HEK293T (cell line): ENCODE measurements around the gene SPSB3.

Experiments
- CTCF ChIA-PET: fragments of 350-600 bp; formaldehyde crosslinking; extraction: SDS; loops from one replicate; lab custom pipeline; 2021; ENCODE audit warnings: antibody characterized with exemption, inconsistent platforms; lab: Yijun Ruan, JAX
- POLR2A ChIA-PET: fragments of 350-600 bp; formaldehyde crosslinking; extraction: SDS; loops from one replicate; lab custom pipeline; 2020; ENCODE audit warnings: antibody characterized with exemption, inconsistent platforms; lab: Yijun Ruan, JAX
- DNase-seq: peaks from one replicate; pipeline ENCODE4 v3.0.0; 2012; ENCODE audit warnings: mixed read lengths; ENCODE audit errors: extremely low spot score
- ARNT ChIP-seq: fragments of 450-650 bp; IDR thresholded peaks from 2 replicates; pipeline ENCODE4 v1.6.1; 2017; ENCODE audit warnings: mild to moderate bottlenecking
- BHLHE40 ChIP-seq: fragments of 450-650 bp; IDR thresholded peaks from 2 replicates; pipeline ENCODE4 v1.6.1; 2016; ENCODE audit warnings: mild to moderate bottlenecking, moderate library complexity, borderline replicate concordance
- CTBP1 ChIP-seq: fragments of 450-650 bp; IDR thresholded peaks from 2 replicates; pipeline ENCODE4 v1.6.1; 2016; ENCODE audit warnings: borderline replicate concordance
- ELF4 ChIP-seq: fragments of 450-650 bp; IDR thresholded peaks from 2 replicates; pipeline ENCODE4 v1.6.1; 2017; ENCODE audit warnings: antibody characterized with exemption
- FOXA1 ChIP-seq: fragments of 450-650 bp; IDR thresholded peaks from 2 replicates; pipeline ENCODE4 v1.6.1; 2016; ENCODE audit warnings: mild to moderate bottlenecking
- FOXK2 ChIP-seq: fragments of 450-650 bp; IDR thresholded peaks from 2 replicates; pipeline ENCODE4 v1.6.1; 2016; ENCODE audit warnings: mild to moderate bottlenecking
- FOXM1 ChIP-seq: fragments of 450-650 bp; IDR thresholded peaks from 2 replicates; pipeline ENCODE4 v1.6.1; 2017; ENCODE audit warnings: mild to moderate bottlenecking, borderline replicate concordance
- HDGF ChIP-seq: fragments of 450-650 bp; IDR thresholded peaks from 2 replicates; pipeline ENCODE4 v1.6.1; 2017; ENCODE audit warnings: antibody characterized with exemption, borderline replicate concordance
- L3MBTL2 ChIP-seq: fragments of 450-650 bp; conservative IDR thresholded peaks from 2 replicates; pipeline ENCODE4 v1.6.1; 2016; ENCODE audit warnings: mild to moderate bottlenecking
- LEF1 ChIP-seq: fragments of 450-650 bp; IDR thresholded peaks from 2 replicates; pipeline ENCODE4 v1.6.1; 2017; ENCODE audit warnings: mild to moderate bottlenecking, borderline replicate concordance
- NFRKB ChIP-seq: fragments of 450-650 bp; IDR thresholded peaks from 2 replicates; pipeline ENCODE4 v1.6.1; 2016; ENCODE audit warnings: mild to moderate bottlenecking, moderate library complexity
- SP1 ChIP-seq: fragments of 450-650 bp; IDR thresholded peaks from 2 replicates; pipeline ENCODE4 v1.6.1; 2017
- SUZ12 ChIP-seq: fragments of 450-650 bp; IDR thresholded peaks from 2 replicates; pipeline ENCODE4 v1.6.1; 2016; ENCODE audit warnings: mild to moderate bottlenecking
- TARDBP ChIP-seq: fragments of 450-650 bp; IDR thresholded peaks from 2 replicates; pipeline ENCODE4 v1.6.1; 2016
- ZNF384 ChIP-seq: fragments of 450-650 bp; IDR thresholded peaks from 2 replicates; pipeline ENCODE4 v1.6.1; 2016
- TF ChIP-seq, protein P1 (sequence below): fragments of 450-650 bp; IDR thresholded peaks from 2 replicates; pipeline ENCODE4 v1.6.1; 2016

The SPSB3 gene

GRCh38 chr16:1771188-1771863, 11.0 kb downstream of the SPSB3 start, which contains the start of gene NME3:
Gene NME3, minus strand, starts transcription at chr16:1771543. Its CDS starts 9 bp downstream, at chr16:1771534.
- TF ChIP-seq BHLHE40 (no peak), ZNF384 (no peak), SUZ12 (no peak), L3MBTL2 (no peak), FOXM1 (no peak), ELF4 (no peak), LEF1 (no peak)
- peak; percentile 69 for DNase-seq
- ChIA-PET CTCF (interaction anchor here (0.6 to 1.5 kb wide), 2 partner anchors 48 to 65 kb away, joined by 3 read pairs; partner anchors contain the start of gene MAPK8IP3), POLR2A (interaction anchor here (1.4 to 5.6 kb wide), 4 partner anchors 11 to 194 kb away, joined by 4 to 71 read pairs (median 12); partner anchors contain the start of genes MAPK8IP3, NUBP2, RPS2 and SPSB3)

- POLR2A ChIA-PET = interaction anchor here (1.4 to 5.6 kb wide), 3 partner anchors 11 to 194 kb away, joined by 4 to 71 read pairs (median 20); partner anchors contain the start of genes MAPK8IP3, NUBP2, RPS2 and SPSB3
- CTCF ChIA-PET = no interaction called here
These were observed 11.8 kb downstream of the SPSB3 start for GRCh38 chr16:1770328-1771187.

GRCh38 chr16:1769402-1770300, 12.7 kb downstream of the SPSB3 start:
- DNase-seq = no peak
- CTCF ChIA-PET = no interaction called here
- TF ChIP-seq NFRKB (no peak), SP1 (no peak), ELF4 (no peak), ZNF384 (no peak), FOXK2 (no peak), FOXM1 (no peak), TARDBP (no peak), L3MBTL2 (no peak)
- TF ChIP-seq, protein P1, sequence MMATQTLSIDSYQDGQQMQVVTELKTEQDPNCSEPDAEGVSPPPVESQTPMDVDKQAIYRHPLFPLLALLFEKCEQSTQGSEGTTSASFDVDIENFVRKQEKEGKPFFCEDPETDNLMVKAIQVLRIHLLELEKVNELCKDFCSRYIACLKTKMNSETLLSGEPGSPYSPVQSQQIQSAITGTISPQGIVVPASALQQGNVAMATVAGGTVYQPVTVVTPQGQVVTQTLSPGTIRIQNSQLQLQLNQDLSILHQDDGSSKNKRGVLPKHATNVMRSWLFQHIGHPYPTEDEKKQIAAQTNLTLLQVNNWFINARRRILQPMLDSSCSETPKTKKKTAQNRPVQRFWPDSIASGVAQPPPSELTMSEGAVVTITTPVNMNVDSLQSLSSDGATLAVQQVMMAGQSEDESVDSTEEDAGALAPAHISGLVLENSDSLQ = no peak
- POLR2A ChIA-PET = interaction anchor here (5.6 kb wide), 1 partner anchor 12 kb away, joined by 71 read pairs; the partner anchor contains the start of genes NUBP2 and SPSB3

More at GRCh38 chr16:1770328-1771187, 11.8 kb downstream of the SPSB3 start:
- peak; percentile 36 for DNase-seq
- TF ChIP-seq ELF4 (no peak), CTBP1 (0 out of 2 replicates have a peak, but pooled peaks have one; percentile 32)

DNA sequence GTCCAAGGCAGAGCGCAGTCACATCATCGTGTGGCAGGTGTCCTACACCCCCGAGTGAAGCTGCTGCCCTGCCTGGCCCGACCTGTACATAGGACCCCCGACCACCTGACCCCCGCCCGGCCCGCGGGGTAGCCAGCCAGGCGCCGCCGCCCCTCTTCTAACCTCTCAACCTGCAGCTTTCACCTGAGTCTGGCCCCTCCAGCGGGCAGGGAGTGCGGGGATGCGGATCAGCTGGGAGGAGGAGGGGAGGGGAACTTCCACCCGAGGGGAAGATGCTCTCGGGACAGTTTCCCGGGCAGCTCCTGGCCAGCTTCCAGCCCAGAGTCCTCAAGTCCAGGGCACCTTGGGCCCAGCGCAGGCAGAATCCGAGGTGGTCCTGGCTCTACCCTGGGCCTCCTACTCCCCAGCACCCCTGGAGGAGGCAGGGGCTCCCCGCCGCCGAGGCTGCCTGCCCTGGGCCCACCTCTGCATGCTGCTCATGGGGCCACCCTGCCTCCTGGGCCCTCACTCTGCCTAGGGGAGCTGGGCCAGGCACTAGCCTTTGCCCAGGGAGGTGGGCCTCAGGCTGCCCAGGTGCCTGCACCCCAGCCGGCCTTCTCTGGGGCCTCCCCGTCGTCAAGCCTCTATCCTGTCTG, 13.5 kb downstream of the SPSB3 start:
- POLR2A ChIA-PET = interaction anchor here (1.6 kb wide), 1 partner anchor 14 kb away, joined by 4 read pairs; the partner anchor contains the start of genes NUBP2 and SPSB3
- TF ChIP-seq CTBP1 (no peak), HDGF (no peak), SP1 (no peak), L3MBTL2 (no peak), ARNT (no peak), FOXM1 (no peak), FOXA1 (no peak), FOXK2 (no peak), BHLHE40 (no peak), ELF4 (no peak)
- CTCF ChIA-PET = no interaction called here
- DNase-seq = no peak

- ChIA-PET POLR2A (interaction anchor here (1.6 kb wide), 1 partner anchor 14 kb away, joined by 4 read pairs; the partner anchor contains the start of genes NUBP2 and SPSB3), CTCF (no interaction called here)
- no peak for TF ChIP-seq SUZ12
- DNase-seq = no peak
These were observed 14.2 kb downstream of the SPSB3 start for GRCh38 chr16:1768061-1768766.
